ENCODE measurements around the gene SENP5.
"Not testable (repeated sequence)": the region's sequence is repeated elsewhere in the genome, so short reads cannot be mapped to it uniquely, and the experiment has no call there.

The SENP5 gene

GRCh38 chr3:196842567-196843434 lies 24.9 kb upstream of the SENP5 start:
- in situ Hi-C loops (cut with HindIII; ENCODE audit: low pct_ligation_motif_present, low sequenced_read_pairs), result no loop called here
- H3K27ac ChIP-seq, result no peak overlapping the region
- TF ChIP-seq CTCF (IDR thresholded peaks at IDR 0.05; ENCODE audit: low read depth, low read length, missing control alignments), result no peak
- DNase-seq, result no peak
- no peaks in the 10 kb centered on the region for H3K36me3 ChIP-seq (replicated peaks)
- no peaks in the 10 kb centered on the region for H3K27me3 ChIP-seq (replicated peaks)
- H3K4me3 ChIP-seq (ENCODE audit: low read depth, low read length), result no peak overlapping the region

GRCh38 chr3:196843435-196844110 lies 24.1 kb upstream of the SENP5 start:
- H3K36me3 ChIP-seq (replicated peaks), result no peaks in the 10 kb centered on the region
- H3K27me3 ChIP-seq (replicated peaks), result no peaks in the 10 kb centered on the region
- TF ChIP-seq CTCF (IDR thresholded peaks at IDR 0.05; ENCODE audit: low read depth, low read length, missing control alignments), result no peak
- no peak overlapping the region for H3K27ac ChIP-seq
- no peak overlapping the region for H3K4me3 ChIP-seq (ENCODE audit: low read depth, low read length)
- in situ Hi-C loops (cut with HindIII; ENCODE audit: low pct_ligation_motif_present, low sequenced_read_pairs), result no loop called here
- DNase-seq, result no peak

GRCh38 chr3:196844235-196845219 lies 23.2 kb upstream of the SENP5 start:
- H3K27ac ChIP-seq; H3K36me3 ChIP-seq (replicated peaks); H3K4me3 ChIP-seq (ENCODE audit: low read depth, low read length); H3K27me3 ChIP-seq (replicated peaks); in situ Hi-C loops (cut with HindIII; ENCODE audit: low pct_ligation_motif_present, low sequenced_read_pairs); DNase-seq: not testable (repeated sequence)

GRCh38 chr3:196848375-196848774 lies 19.3 kb upstream of the SENP5 start:
- H3K4me3 ChIP-seq (ENCODE audit: low read depth, low read length); H3K27ac ChIP-seq; H3K36me3 ChIP-seq (replicated peaks); DNase-seq; H3K27me3 ChIP-seq (replicated peaks); in situ Hi-C loops (cut with HindIII; ENCODE audit: low pct_ligation_motif_present, low sequenced_read_pairs): not testable (repeated sequence)

GRCh38 chr3:196849180-196849741 lies 18.5 kb upstream of the SENP5 start:
- no peak for TF ChIP-seq CTCF (IDR thresholded peaks at IDR 0.05; ENCODE audit: low read depth, low read length, missing control alignments)
- DNase-seq, result no peak
- H3K36me3 ChIP-seq (replicated peaks), result no peaks in the 10 kb centered on the region
- no peak overlapping the region for H3K4me3 ChIP-seq (ENCODE audit: low read depth, low read length)
- H3K27ac ChIP-seq, result no peak overlapping the region
- no peaks in the 10 kb centered on the region for H3K27me3 ChIP-seq (replicated peaks)
- in situ Hi-C loops (cut with HindIII; ENCODE audit: low pct_ligation_motif_present, low sequenced_read_pairs), result no loop called here

- H3K27ac ChIP-seq; H3K36me3 ChIP-seq (replicated peaks); H3K4me3 ChIP-seq (ENCODE audit: low read depth, low read length); DNase-seq; H3K27me3 ChIP-seq (replicated peaks); in situ Hi-C loops (cut with HindIII; ENCODE audit: low pct_ligation_motif_present, low sequenced_read_pairs): not testable (repeated sequence)
Observed at GRCh38 chr3:196863000-196863399, 4.7 kb upstream of the SENP5 start.

All from brain microvascular endothelial cell (primary cell).